Astrocyte (in vitro differentiated cells and primary cell): ENCODE measurements around the gene FUT8.

Source experiments
- EZH2 ChIP-seq: IDR thresholded peaks from 2 replicates; pipeline ENCODE4 v1.6.1; 2012; ENCODE audit warnings: mild to moderate bottlenecking, low read length, inconsistent platforms; ENCODE audit not compliant: insufficient read depth
- TF ChIP-seq, protein P1 (sequence below): IDR thresholded peaks from 2 replicates; pipeline ENCODE4 v1.5.1; 2011; ENCODE audit warnings: low read depth, mild to moderate bottlenecking, inconsistent platforms, low read length, moderate library complexity; ENCODE audit not compliant: insufficient read depth

DNA sequence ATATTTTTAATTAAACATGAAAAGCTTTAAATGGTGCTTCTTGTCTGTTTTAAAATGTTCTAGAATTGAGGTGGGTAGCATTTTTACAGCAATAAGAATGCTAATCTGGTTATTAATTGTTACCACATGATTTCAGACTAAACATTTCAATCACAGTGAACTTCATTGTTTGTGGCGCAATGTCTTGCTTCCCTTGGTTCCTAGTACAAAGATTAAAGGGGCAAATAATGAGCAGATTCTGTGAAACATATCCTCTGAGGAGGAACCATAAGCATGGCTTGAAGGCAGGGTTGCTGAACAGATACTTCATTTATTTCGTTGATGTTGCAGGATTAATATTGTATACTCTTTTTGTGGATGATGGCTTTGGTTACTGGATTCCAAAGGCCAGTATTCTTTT is 162.1 kb downstream of the FUT8 start:
- TF ChIP-seq, protein P1, sequence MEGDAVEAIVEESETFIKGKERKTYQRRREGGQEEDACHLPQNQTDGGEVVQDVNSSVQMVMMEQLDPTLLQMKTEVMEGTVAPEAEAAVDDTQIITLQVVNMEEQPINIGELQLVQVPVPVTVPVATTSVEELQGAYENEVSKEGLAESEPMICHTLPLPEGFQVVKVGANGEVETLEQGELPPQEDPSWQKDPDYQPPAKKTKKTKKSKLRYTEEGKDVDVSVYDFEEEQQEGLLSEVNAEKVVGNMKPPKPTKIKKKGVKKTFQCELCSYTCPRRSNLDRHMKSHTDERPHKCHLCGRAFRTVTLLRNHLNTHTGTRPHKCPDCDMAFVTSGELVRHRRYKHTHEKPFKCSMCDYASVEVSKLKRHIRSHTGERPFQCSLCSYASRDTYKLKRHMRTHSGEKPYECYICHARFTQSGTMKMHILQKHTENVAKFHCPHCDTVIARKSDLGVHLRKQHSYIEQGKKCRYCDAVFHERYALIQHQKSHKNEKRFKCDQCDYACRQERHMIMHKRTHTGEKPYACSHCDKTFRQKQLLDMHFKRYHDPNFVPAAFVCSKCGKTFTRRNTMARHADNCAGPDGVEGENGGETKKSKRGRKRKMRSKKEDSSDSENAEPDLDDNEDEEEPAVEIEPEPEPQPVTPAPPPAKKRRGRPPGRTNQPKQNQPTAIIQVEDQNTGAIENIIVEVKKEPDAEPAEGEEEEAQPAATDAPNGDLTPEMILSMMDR: no peak
- TF ChIP-seq EZH2: no peak
